NOMO-1 treated with dmso at 0.1 percent for 144 hours (cell line): ENCODE data around the gene UBR2.
"Not testable (repeated sequence)": the region's sequence is repeated elsewhere in the genome, so short reads cannot be mapped to it uniquely, and the experiment has no call there.

Experiments
- DNase-seq: peaks from one replicate; lab custom pipeline; 2025; ENCODE audit not compliant: unreplicated experiment; lab: John Stamatoyannopoulos, UW

Gene UBR2

DNA sequence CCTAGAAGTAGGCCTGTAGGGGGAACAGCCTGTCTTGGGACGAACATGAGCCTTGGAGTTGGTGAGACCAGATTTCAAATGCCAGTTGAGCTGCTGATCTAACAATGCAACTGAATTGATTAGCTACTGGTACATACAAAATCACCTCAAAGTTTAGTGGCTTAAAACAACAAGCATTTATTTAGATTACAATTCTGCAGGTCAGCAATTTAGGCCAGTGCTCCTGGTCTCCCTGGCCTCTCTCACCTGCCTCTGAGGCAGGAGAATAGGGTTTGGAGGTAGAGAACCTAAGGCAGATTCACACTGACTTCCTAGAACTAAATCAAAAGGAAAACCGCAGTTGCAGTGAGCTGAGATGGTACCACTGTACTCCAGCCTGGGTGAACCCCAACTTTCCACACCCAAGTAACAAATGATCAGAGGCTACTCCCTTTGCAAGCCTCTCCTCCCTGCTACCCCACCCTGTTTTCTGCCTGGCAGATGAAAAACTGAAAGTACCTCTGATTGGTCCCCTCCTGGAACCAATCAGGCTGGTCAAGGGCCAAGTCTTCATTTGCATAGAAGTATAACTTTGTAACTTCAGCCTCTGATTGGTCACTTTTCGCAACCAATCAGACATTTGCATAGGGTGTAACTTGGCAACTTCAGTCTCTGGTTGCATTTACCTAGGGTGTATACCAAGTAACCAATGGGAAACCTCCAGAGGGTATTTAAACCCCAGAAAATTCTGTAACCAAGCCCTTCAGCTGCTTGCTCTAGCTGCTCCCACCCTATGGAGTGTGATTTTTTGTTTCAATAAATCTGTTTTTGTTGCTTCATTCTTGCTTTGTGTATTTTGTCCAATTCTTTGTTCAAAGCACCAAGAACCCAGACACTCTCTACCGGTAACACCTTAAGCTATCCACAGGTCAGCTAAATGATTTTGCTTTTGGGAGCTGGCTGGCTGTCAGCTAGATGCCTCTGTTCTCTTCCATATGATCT, 8.1 kb upstream of the UBR2 start:
- DNase-seq = no peak

DNA sequence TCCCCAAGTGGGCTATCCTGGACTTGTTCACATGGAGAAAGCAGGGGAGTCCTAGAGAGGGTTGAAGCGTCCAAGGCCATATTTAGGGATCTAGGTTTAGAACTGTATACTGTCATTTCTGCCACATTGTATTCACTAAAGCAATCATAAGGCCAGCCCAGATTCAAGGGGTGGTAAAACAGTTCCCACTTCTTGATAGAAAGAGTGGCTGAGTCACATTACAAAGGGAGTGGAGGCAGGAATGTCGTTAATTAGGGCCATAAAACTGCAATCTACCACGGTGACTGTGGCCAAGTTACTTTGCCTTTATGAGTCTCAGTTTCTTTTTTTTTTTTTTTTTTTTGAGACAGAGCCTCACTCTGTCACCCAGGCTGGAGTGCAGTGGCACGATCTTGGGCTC, 7.4 kb upstream of the UBR2 start:
- DNase-seq = no peak

GRCh38 chr6:42559276-42559675, 4.6 kb upstream of the UBR2 start:
- not testable (repeated sequence) for DNase-seq

DNA sequence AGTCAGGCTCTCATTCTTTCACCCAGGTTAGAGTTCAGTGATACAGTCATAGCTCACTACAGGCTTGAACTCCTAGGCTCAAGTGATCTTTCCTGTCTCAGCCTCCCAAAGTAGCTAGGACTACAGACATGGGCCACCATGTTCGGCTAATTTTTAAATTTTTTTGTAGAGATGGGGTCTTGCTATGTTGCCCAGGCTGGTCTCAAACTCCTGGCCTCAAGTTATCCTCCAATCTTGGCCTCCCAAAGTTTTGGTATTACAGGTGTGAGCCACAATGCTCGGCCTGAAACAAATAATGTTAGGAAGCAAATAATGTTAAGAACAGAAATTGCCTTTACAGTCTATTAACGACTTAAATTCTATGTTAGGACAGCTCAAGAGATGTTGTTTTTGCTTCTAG, 1.8 kb upstream of the UBR2 start:
- no peak for DNase-seq

DNA sequence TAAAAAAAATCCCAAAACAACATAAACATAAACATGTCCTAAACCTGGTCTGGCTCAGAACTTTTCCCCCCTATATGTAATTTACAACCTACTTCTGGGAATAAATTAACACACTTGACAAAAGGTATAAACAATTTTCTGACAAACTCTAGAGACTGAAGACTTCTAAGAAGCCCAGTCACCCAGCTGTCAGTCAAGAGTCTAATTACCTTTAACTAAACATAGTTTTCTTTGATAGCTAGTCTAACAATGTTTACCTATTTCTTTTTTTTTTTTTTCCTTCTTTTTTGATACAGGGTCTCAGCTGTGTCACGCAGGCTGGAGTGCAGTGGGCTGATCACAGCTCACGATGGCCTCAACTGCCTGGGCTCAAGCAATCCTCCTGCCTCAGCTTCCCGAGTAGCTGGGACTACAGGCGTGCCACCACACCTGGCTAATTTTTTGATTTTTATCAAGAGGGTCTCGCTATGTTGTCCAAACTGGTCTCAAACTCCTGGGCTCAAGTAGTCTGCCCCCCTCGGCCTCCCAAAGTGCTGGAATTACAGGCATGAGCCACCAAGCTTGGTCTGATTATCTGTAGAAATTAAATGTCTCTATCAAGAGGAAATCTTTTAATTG, 932 bp upstream of the UBR2 start:
- no peak for DNase-seq

- DNase-seq = no peak
Measured at GRCh38 chr6:42564506-42564825, 637 bp downstream of the UBR2 start.

GRCh38 chr6:42565823-42566613, 2.2 kb downstream of the UBR2 start:
- no peak for DNase-seq

- DNase-seq = no peak
Measured at GRCh38 chr6:42566614-42567208, 2.9 kb downstream of the UBR2 start.

DNA sequence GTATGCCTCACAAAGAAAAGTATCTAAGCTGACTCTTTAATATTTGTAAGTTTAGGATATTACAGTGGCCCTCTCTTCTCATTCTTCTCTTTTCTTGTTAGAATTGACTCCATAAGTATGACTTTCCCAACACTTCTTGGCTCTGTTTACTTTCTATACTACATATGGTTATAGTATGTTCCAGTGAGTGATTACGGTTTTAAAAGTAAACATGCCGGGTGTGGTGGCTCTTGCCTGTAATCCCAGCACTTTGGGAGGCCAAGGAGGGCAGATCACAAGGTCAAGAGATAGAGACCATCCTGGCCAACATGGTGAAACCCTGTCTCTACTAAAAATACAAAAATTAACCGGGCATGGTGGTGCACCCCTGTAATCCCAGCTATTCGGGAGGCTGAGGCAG, 3.4 kb downstream of the UBR2 start:
- DNase-seq = not testable (repeated sequence)

DNA sequence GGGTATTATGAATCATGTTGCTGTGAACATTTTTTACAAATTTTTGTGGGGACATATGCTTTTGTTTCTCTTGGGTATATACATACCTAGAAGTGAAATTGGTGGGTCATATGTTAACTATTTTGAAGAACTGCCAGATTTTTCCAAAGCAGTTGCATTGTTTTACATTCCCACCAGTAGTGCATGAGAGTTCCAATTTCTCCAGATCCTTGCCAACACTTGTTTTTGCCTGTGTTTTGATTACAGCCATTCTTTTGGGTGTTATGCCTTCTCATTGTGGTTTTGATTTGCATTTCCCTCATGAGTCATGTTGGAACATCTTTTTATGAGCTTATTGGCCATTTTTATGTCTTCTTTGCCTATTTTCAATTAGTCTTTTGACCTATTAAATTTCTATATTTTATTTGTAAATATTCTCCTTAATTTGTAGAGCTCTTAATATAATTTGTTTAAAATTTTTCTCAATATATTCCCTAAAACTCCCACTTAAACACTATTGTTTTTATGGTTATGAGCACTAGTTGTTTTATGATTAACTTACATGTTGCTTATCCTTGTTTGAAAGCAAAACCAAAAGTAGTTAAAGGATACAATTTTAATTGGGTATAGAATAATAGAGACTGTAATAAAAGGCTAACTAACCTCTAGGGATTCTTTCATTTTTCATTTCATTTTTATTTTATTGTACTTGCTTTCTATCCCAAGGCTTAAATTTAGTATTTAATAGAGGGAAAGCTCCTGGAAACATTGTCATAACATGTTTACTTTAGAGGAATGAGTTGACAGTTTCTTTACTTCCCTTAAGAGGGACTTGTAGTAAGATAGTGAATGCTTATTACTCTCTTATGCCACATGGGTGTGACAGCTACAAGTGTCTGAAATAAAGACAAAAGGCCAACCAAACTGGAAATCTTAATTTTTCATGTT, 5.5 kb downstream of the UBR2 start:
- no peak for DNase-seq

DNA sequence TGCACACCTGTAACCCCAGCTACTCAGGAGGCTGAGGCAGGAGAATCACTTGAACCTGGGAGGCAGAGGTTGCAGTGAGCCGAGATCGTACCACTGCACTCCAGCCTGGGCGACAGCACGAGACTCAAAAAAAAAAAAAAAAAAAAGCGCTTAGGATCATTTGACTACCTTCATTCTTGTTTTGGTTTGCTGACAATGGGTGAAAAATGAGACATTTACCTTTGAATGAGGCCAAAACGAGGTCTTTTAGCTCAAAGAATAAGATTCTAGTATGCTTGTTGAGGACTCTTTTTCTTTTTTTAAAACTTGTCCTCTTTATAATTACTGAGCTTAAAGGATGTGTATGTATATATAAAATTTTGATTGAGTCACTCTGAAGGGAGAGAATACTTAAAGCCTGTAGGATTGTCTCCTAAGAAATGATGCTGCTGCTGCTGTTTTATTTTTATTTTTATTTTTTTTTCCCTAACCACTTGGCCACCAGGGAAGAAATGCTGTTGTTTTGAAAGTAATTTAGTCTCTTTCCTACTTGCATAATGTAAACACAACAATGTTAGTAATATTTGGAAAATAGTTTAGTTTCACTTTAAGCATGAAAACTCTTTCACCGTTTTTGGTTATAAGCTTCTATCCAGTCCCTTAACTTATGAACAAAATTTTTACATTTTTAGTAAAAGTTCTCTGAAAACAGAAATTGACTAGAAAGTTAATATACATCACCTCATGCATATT, 7.9 kb downstream of the UBR2 start:
- no peak for DNase-seq

DNA sequence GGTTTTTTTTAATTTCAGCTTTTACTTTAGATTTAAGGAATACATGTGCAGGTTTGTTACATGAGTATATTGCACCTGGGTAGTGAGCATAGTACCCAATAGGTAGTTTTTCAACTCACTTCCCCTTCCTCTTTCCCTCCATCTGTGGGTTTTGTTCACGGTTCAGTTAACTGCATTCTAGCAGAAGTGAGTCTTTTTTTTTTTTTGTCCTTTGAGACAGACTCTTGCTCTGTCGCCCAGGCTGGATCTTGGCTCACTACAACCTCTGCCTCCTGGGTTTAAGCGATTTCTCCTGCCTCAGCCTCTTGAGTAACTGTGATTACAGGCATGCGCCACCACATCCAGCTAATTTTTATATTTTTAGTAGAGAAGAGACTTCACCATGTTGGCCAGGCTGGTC, 8.7 kb downstream of the UBR2 start:
- DNase-seq = peak; percentile 56

DNA sequence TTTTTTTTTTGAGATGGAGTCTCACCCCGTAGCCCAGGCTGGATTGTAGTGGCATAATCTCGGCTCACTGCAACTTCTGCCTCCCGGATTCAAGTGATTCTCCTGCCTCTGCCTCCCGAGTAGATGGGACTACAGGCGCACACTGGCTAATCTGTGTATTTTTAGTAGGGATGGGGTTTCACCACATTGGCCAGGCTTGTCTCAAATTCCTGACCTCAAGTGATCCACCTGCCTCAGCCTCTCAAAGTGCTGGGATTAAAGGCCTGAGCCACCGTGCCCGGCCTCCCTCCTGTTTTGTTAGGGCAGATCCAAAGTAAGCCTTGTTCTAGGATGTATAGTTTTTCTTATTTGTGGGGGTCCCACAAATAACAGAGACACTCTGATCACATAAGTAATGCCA, 12.7 kb downstream of the UBR2 start:
- DNase-seq = not testable (repeated sequence)

- no peak for DNase-seq
Measured at GRCh38 chr6:42598300-42598699, 34.5 kb downstream of the UBR2 start.

- DNase-seq = no peak
Measured at GRCh38 chr6:42599558-42599957, 35.7 kb downstream of the UBR2 start.

- DNase-seq = no peak
Measured at GRCh38 chr6:42604150-42604549, 40.3 kb downstream of the UBR2 start.

GRCh38 chr6:42604699-42605098, 40.9 kb downstream of the UBR2 start:
- DNase-seq = not testable (repeated sequence)

DNA sequence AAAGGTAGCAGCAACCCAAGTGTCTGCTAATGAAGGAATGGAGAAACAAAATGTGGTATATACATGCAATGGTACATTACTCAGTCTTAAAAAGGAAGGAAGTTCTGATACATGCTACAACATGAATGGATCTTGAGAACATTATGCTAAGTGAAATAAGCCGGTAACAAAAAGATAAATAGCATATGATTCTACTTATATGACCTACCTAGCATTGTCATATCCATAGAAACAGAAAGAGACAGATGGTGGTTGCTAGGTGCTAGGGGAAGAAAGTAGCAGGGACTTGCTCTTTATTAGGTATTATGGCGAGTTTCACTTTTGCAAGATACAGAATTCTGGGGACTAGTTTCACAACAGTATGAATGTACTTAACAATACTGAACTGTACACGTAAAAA, 46.6 kb downstream of the UBR2 start:
- no peak for DNase-seq

GRCh38 chr6:42615518-42615917, 51.7 kb downstream of the UBR2 start:
- DNase-seq = no peak

DNA sequence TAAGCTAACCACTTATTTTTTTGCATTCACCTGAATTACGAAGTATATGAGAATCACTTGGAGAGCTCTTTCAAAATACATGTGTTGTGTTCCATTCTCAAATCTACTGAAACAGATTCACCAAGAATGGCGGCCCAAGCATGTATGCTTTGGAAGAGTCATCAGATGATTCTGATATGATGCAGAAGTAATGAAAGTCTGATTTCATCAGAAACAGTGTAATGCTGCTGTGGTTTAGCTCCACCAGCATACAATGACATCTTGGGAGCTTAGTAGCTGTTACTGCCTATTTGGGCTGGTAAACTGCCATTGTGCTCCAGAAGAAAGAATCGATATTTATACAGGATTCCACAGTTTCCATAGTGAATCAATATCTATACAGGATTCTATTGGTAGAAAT, 52.9 kb downstream of the UBR2 start:
- DNase-seq = no peak
